ENCODE results near the gene JARID2. TPM values are rescaled to one million over a fixed set of nuclear protein-coding genes. Genes with fewer than 3 reads are reported as not detected.

Gene JARID2
- total RNA-seq, 1 experiment from 2014 or later = 23.6 TPM

GRCh38 chr6:15429141-15430110 is 183.6 kb downstream of the JARID2 start:
- ChIA-PET CTCF (interaction anchor here (0.8 kb wide), 1 partner anchor 11 kb away, joined by 3 read pairs; no protein-coding TSS in a partner anchor), RAD21 (ENCODE audit: low non-redundant PET in 1 of 2, low total read pairs in 2 of 2, uncharacterized antibody in 2 of 2, unreplicated experiment in 2 of 2) (no interaction called here), POLR2A (interaction anchor here (1.0 kb wide), 1 partner anchor 181 kb away, joined by 3 read pairs; no protein-coding TSS in a partner anchor)
- no peaks in the 10 kb centered on the region for H3K9me3 ChIP-seq (ENCODE audit: control insufficient read depth in 1 of 2, insufficient read depth in 1 of 2, low read depth in 1 of 2, low read length in 2 of 2)
- H4K20me1 ChIP-seq (ENCODE audit: insufficient read depth) = no peaks in the 10 kb centered on the region
- no peak overlapping the region for H3K27ac ChIP-seq (ENCODE audit: low read depth, low read length)
- no peaks in the 10 kb centered on the region; a peak in 1 of 4 replicates for H3K4me1 ChIP-seq (ENCODE audit: control insufficient read depth in 1 of 2, insufficient read depth in 2 of 2, low read length in 2 of 2)
- intact Hi-C loops (cut with micrococcal nuclease) = no loop called here
- no TSS peak for BruUV-seq (replicated peaks)
- H2AFZ ChIP-seq (ENCODE audit: low read depth, low read length, poor library complexity, severe bottlenecking) = no peak overlapping the region
- no peak overlapping the region for H3K4me3 ChIP-seq (replicated peaks in 1 of 2; ENCODE audit: low read depth in 1 of 2, low read length in 2 of 2)
- no peak overlapping the region for H3K9ac ChIP-seq (ENCODE audit: low read length)
- H3K27me3 ChIP-seq (ENCODE audit: insufficient read depth, low read length) = no peaks in the 10 kb centered on the region
- no peak overlapping the region for H3K4me2 ChIP-seq (ENCODE audit: low read length)
- TF ChIP-seq EZH2 (IDR thresholded peaks at IDR 0.05) (no peak), ZFX (IDR thresholded peaks at IDR 0.05) (no peak), CBX3 (IDR thresholded peaks at IDR 0.05; ENCODE audit: low read depth) (no peak), RAD21 (IDR thresholded peaks at IDR 0.05; ENCODE audit: low read depth) (no peak), EZH2phosphoT487 (IDR thresholded peaks at IDR 0.05; ENCODE audit: borderline replicate concordance) (no peak), FOSL1 (IDR thresholded peaks at IDR 0.05; ENCODE audit: low read depth) (no peak), POLR2AphosphoS5 (IDR thresholded peaks at IDR 0.05; ENCODE audit: low read depth, low read length) (no peak)
- H3K79me2 ChIP-seq (ENCODE audit: insufficient read depth, low read length) = peaks cover 47% of the 10 kb centered on the region
- DNase-seq (ENCODE audit: low read depth, low spot score) = no peak
- H3K36me3 ChIP-seq (ENCODE audit: control insufficient read depth in 1 of 2, insufficient read depth in 2 of 2, low read length in 2 of 2) = no peaks in the 10 kb centered on the region
- no peaks in the 10 kb centered on the region for H3K9me2 ChIP-seq (ENCODE audit: insufficient read depth)
- ATAC-seq = no peak

GRCh38 chr6:15430186-15430585 is 184.3 kb downstream of the JARID2 start:
- CTCF ChIA-PET = no interaction called here
- no peaks in the 10 kb centered on the region for H3K9me2 ChIP-seq (ENCODE audit: insufficient read depth)
- POLR2A ChIA-PET = no interaction called here
- RAD21 ChIA-PET (ENCODE audit: low non-redundant PET in 1 of 2, low total read pairs in 2 of 2, uncharacterized antibody in 2 of 2, unreplicated experiment in 2 of 2) = no interaction called here
- H3K27me3 ChIP-seq (ENCODE audit: insufficient read depth, low read length) = no peaks in the 10 kb centered on the region
- no TSS peak for BruUV-seq (replicated peaks)
- H2AFZ ChIP-seq (ENCODE audit: low read depth, low read length, poor library complexity, severe bottlenecking) = no peak overlapping the region
- peaks cover 53% of the 10 kb centered on the region for H3K79me2 ChIP-seq (ENCODE audit: insufficient read depth, low read length)
- no peak overlapping the region for H3K9ac ChIP-seq (ENCODE audit: low read length)
- ATAC-seq (no peak), DNase-seq (ENCODE audit: low read depth, low spot score) (no peak)
- intact Hi-C loops (cut with micrococcal nuclease) = no loop called here
- H3K9me3 ChIP-seq (ENCODE audit: control insufficient read depth in 1 of 2, insufficient read depth in 1 of 2, low read depth in 1 of 2, low read length in 2 of 2) = no peaks in the 10 kb centered on the region
- no peaks in the 10 kb centered on the region for H4K20me1 ChIP-seq (ENCODE audit: insufficient read depth)
- H3K4me2 ChIP-seq (ENCODE audit: low read length) = no peak overlapping the region
- H3K4me1 ChIP-seq (ENCODE audit: control insufficient read depth in 1 of 2, insufficient read depth in 2 of 2, low read length in 2 of 2) = no peaks in the 10 kb centered on the region; a peak in 1 of 4 replicates
- H3K36me3 ChIP-seq (ENCODE audit: control insufficient read depth in 1 of 2, insufficient read depth in 2 of 2, low read length in 2 of 2) = no peaks in the 10 kb centered on the region
- no peak overlapping the region for H3K27ac ChIP-seq (ENCODE audit: low read depth, low read length)
- no peak overlapping the region for H3K4me3 ChIP-seq (replicated peaks in 1 of 2; ENCODE audit: low read depth in 1 of 2, low read length in 2 of 2)
- no peak for TF ChIP-seq REST (IDR thresholded peaks at IDR 0.05; ENCODE audit: low read depth)
- TF ChIP-seq CTCF (IDR thresholded peaks at IDR 0.05 in 2 of 3, conservative IDR thresholded peaks at IDR 0.05 in 1 of 3; ENCODE audit: borderline replicate concordance in 1 of 3, insufficient read depth in 1 of 3, low read depth in 2 of 3, low read length in 2 of 3) = no peak
- TF ChIP-seq CBX3 (IDR thresholded peaks at IDR 0.05; ENCODE audit: low read depth) = no peak
- TF ChIP-seq CEBPB (IDR thresholded peaks at IDR 0.05; ENCODE audit: low read depth) = no peak
- TF ChIP-seq SP1 (IDR thresholded peaks at IDR 0.05; ENCODE audit: low read depth) = no peak
- TF ChIP-seq POLR2A (IDR thresholded peaks at IDR 0.05; ENCODE audit: borderline replicate concordance, extremely low read depth, insufficient read depth, insufficient read length) = no peak
- no peak for TF ChIP-seq MAX (IDR thresholded peaks at IDR 0.05)
- TF ChIP-seq SRF (IDR thresholded peaks at IDR 0.05; ENCODE audit: low read depth) = no peak
- TF ChIP-seq EZH2 (IDR thresholded peaks at IDR 0.05) = no peak
- TF ChIP-seq ZFX (IDR thresholded peaks at IDR 0.05) = no peak
- TF ChIP-seq EZH2phosphoT487 (IDR thresholded peaks at IDR 0.05; ENCODE audit: borderline replicate concordance) = no peak
- TF ChIP-seq EGR1 (IDR thresholded peaks at IDR 0.05; ENCODE audit: low read depth) = no peak
